Measurements from ENCODE around the gene SLCO1B1.
"Not testable (repeated sequence)": the region's sequence is repeated elsewhere in the genome, so short reads cannot be mapped to it uniquely, and the experiment has no call there.

Gene SLCO1B1

GRCh38 chr12:21130998-21131397, at the start of gene SLCO1B1:
SLCO1B1 (plus strand) TSS chr12:21131194; CDS start chr12:21141575, 10,381 bp downstream.
- DNase-seq, result no peak

- DNase-seq, result not testable (repeated sequence)
These were observed 46.2 kb upstream of the SLCO1B1 start for GRCh38 chr12:21084753-21085152.

- DNase-seq, result no peak
These were observed 19.3 kb upstream of the SLCO1B1 start for GRCh38 chr12:21111732-21112131.

GRCh38 chr12:21113266-21113665, 17.7 kb upstream of the SLCO1B1 start:
- DNase-seq, result no peak

- no peak for DNase-seq
These were observed 13.0 kb upstream of the SLCO1B1 start for GRCh38 chr12:21117995-21118394.

- DNase-seq, result no peak
These were observed 12.2 kb upstream of the SLCO1B1 start for GRCh38 chr12:21118760-21119159.

- DNase-seq, result no peak
These were observed 1.6 kb upstream of the SLCO1B1 start for GRCh38 chr12:21129351-21129750.

GRCh38 chr12:21129906-21130305, 1.1 kb upstream of the SLCO1B1 start:
- no peak for DNase-seq

GRCh38 chr12:21137318-21137999, 6.5 kb downstream of the SLCO1B1 start:
- not testable (repeated sequence) for DNase-seq

GRCh38 chr12:21138016-21138415, 7.0 kb downstream of the SLCO1B1 start:
- no peak for DNase-seq

- no peak for DNase-seq
These were observed 13.3 kb downstream of the SLCO1B1 start for GRCh38 chr12:21144309-21144708.

GRCh38 chr12:21149861-21150260, 18.9 kb downstream of the SLCO1B1 start:
- DNase-seq, result not testable (repeated sequence)

GRCh38 chr12:21151184-21151583, 20.2 kb downstream of the SLCO1B1 start:
- no peak for DNase-seq

- no peak for DNase-seq
These were observed 24.7 kb downstream of the SLCO1B1 start for GRCh38 chr12:21155522-21156351.

GRCh38 chr12:21165048-21165447, 34.1 kb downstream of the SLCO1B1 start:
- DNase-seq, result no peak

GRCh38 chr12:21169878-21170472, 39.0 kb downstream of the SLCO1B1 start:
- DNase-seq, result peak; percentile 22 to 31

- DNase-seq, result no peak
These were observed 41.1 kb downstream of the SLCO1B1 start for GRCh38 chr12:21172079-21172478.

- DNase-seq, result no peak
These were observed 52.8 kb downstream of the SLCO1B1 start for GRCh38 chr12:21183721-21184275.

- no peak for DNase-seq
These were observed 59.0 kb downstream of the SLCO1B1 start for GRCh38 chr12:21190016-21190415.

- not testable (repeated sequence) for DNase-seq
These were observed 83.4 kb downstream of the SLCO1B1 start for GRCh38 chr12:21214433-21214832.

- no peak for DNase-seq
These were observed 88.2 kb downstream of the SLCO1B1 start for GRCh38 chr12:21219206-21219605.

- DNase-seq, result no peak
These were observed 89.3 kb downstream of the SLCO1B1 start for GRCh38 chr12:21220266-21220665.

- no peak for DNase-seq
These were observed 90.1 kb downstream of the SLCO1B1 start for GRCh38 chr12:21221072-21221471.

Measured in AML-193 (cell line).